C4-2B (cell line): ENCODE data around the gene GALNT1.

ENCODE experiments used
- H3K27ac ChIP-seq: fragments of 450-650 bp; 2 replicates; pipeline ENCODE4 v1.5.1; 2017
- CTCF ChIP-seq: fragments of 450-650 bp; conservative IDR thresholded peaks from 2 replicates; pipeline ENCODE4 v1.5.1; 2017; ENCODE audit warnings: mild to moderate bottlenecking
- ZFX ChIP-seq: fragments of 450-650 bp; IDR thresholded peaks from 2 replicates; pipeline ENCODE4 v1.6.1; 2017

The GALNT1 gene

GRCh38 chr18:35714539-35714938 is 133.0 kb downstream of the GALNT1 start:
- TF ChIP-seq CTCF: no peak
- no peak for TF ChIP-seq ZFX
- H3K27ac ChIP-seq: no peak overlapping the region

GRCh38 chr18:35715139-35715538 is 133.6 kb downstream of the GALNT1 start:
- TF ChIP-seq ZFX (no peak), CTCF (no peak)

DNA sequence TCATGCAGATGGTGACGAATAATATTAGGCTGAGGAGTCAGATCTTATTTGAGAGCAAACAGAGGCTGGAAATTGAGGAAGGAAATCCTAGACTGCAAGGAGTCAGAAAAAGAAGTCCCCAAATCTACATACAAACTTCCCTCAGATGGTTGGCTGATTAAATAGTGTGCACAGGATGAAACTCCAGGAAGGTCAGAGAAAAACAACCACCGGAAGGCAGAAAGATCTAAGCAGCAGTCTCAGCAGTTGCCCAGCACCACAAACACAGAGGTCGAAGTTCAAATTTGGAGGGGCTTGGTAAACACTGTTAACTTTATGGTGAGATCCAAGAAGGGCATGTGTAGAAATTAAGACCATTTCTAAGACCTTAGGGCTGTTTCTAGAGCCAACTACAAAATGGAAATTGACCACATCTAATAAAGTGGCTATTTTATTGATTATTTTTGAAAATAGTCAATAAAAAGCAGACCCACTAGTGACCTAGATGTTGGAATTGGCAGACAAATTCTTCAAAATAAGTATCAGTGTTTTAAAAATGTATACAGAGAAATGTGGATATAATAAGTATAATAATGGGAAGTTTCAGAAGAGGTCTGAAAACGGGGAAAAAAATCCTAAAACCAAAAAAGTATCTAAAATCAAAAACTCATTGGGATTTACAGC is 134.8 kb downstream of the GALNT1 start:
- TF ChIP-seq CTCF: no peak
- TF ChIP-seq ZFX: no peak
- no peak overlapping the region for H3K27ac ChIP-seq

More at GRCh38 chr18:35715139-35715538, 133.6 kb downstream of the GALNT1 start:
- no peak overlapping the region for H3K27ac ChIP-seq

DNA sequence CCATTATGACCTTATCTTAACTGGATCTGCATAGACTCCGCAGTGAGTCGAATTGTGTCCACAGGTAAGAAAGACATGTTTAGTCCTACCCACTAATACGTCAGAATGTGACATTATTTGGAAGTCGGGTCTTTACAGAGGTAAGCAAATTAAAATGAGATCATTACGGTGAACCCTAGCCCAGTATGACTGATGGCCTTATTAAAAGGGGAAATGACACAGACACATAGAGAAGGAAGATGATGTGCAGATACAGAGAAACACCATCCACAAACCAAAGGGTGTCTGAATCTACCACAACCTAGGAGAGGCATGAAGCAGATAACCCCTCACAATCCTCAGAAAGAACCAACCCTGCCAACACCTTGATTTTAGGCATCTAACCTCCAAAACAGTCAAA is 135.6 kb downstream of the GALNT1 start:
- no peak overlapping the region for H3K27ac ChIP-seq
- TF ChIP-seq ZFX: no peak
- no peak for TF ChIP-seq CTCF

- TF ChIP-seq CTCF: no peak
- TF ChIP-seq ZFX: no peak
- H3K27ac ChIP-seq: no peak overlapping the region
Measured at GRCh38 chr18:35721431-35722081, 140.0 kb downstream of the GALNT1 start.

DNA sequence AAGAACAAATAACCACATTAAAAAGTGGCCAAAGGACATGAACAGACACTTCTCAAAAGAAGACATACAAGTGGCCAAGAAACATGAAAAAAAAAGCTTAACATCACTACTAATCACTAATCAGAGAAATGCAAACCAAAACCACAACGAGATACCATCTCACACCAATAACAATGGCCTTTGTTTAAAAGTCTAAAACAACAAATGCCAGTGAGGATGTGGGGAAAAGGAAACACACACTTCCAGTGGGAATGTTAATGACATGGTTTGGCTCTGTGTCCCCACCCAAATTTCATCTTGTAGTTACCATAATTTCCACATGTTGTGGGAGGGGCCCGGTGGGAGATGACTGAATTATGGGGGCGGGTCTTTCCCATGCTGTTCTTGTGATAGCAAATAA is 147.1 kb downstream of the GALNT1 start:
- H3K27ac ChIP-seq: no peak overlapping the region
- TF ChIP-seq CTCF: no peak
- no peak for TF ChIP-seq ZFX

DNA sequence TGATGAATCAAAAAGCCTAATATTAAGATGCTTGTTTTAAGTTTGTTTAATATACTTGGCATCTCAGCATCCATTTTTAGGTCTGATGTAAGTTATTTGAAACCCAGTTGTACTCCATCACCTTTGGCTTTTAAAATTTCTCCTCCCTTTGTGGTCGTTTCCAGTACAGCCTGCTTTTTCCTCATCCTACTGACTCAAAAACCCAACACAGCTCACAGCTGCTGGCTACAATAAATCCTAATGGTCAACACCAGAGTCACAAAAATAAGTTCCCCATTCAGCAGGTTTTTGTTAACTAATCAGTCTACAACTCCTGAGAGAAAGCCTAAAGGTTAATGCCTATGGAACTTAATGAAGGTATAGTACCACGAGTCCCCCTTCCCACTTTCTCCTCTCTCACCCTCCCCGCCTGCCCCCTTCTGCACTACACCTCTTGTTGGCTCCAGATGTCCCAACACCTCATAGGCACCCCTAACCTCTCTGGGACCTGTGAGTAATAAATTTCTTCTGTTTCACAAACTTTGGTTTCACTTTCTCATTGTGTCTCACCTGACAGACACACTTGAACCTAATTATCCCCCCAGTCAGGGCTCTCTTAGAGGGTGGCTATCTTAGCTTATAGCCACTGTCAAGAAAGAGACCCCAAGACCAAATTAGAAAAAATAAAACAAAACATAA is 148.6 kb downstream of the GALNT1 start:
- H3K27ac ChIP-seq: no peak overlapping the region
- no peak for TF ChIP-seq CTCF
- no peak for TF ChIP-seq ZFX
